HG03095 (cell line): ENCODE data around the gene SLC31A2.
"Not testable (repeated sequence)": the region's sequence is repeated elsewhere in the genome, so short reads cannot be mapped to it uniquely, and the experiment has no call there.

Experiments
- ATAC-seq: cut with Tn5 transposase; IDR thresholded peaks from one replicate; pipeline ENCODE4 v1.9.1; 2021; ENCODE audit warnings: moderate library complexity; ENCODE audit not compliant: unreplicated experiment

Gene SLC31A2

DNA sequence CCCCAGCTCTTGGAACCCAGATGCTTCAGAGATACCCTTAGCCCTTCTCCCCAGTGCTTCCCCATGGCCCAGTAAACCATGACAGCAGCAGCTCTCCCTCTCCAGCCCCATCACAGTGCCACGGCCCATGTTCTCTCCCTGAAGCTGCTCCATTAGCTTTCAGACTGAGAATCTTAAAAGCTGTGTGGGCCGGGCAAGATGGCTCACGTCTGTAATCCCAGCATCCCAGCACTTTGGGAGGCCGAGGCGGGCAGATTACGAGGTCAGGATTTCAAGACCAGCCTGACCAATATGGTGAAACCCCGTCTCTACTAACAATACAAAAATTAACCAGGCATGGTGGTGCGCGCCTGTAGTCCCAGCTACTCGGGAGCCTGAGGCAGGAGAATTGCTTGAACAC is 1.2 kb upstream of the SLC31A2 start:
- not testable (repeated sequence) for ATAC-seq

DNA sequence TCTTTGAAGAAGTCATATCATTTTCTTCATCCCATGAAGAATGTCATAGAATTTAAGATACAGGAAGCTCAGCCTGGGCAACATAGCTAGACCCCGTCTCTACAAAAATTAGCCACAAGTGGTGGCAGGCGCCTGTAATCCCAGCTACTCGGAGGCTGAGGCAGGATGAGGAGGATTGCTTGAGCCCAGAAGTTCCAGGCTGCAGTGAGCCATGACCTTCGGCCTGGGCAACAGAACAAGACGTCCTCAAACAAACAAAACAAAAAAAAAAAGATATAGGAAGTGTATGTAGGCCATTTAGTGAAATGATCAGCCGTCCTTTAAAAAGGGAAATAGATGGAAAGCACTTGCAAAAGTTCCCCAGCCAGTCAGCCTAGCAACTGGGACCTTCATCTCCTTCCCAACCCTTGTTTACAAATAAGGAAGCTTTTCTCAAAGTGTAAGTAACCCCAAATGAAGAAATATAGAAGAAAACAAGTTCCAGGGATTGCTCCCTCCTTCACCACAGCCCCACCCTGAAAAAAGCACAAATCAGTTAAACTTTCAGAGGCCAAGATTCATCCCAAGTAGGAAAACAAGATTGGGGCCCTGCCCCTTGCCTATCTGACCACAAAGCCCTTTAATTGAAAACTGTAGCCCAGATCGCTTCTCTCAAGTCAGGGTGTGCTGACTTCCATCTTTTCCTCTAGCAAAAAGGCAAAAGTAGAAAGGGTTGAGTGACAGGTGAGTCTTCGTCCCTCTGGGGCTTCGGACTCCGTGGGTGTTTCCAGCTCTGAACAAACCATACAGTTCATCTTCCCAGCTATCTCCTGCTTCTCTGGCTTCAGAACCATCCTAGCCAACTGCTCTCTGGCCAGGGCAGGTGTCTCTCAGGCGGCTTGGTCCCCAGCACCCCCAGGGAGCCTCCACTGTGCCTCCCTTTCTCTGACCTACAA is 1.2 kb downstream of the SLC31A2 start:
- ATAC-seq, result no peak

DNA sequence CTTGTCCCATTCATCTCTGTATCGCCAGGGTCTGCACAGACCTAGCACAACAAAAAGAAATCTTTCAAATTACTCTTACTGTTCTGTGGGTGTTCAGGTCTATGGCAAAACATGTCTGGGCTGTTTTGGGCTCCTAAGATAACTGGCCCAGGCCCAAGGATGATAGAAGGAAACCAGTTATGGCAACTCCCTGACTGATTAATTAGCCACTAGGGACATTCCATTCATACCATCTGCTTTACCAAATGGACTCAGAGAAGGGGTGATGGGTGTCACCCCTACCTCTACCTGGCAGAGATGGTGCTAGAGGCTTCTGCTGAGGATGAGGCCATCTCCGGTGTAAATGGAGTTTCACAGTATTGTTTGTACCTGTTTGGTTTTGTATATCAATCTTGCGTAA is 1.9 kb downstream of the SLC31A2 start:
- ATAC-seq, result no peak

DNA sequence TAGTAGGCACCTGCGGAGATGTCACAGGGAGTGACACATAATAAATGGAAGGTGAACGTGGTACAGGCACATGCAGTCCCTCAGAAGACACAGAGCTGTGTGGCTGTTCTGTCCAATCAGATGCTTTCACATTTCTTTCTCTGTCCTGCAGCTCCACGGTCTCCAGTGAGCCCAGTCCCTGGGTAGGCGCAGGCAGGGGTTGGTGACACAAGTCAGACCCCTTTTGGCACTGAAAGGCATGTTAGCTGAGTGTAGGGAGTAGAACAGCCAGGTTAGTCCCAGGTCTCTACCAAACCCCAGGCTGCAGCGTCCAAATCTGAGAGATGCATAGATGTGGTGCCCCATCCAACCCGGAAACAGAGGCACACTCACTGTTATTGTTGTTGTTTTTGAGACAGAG is 2.8 kb downstream of the SLC31A2 start:
- ATAC-seq, result no peak

DNA sequence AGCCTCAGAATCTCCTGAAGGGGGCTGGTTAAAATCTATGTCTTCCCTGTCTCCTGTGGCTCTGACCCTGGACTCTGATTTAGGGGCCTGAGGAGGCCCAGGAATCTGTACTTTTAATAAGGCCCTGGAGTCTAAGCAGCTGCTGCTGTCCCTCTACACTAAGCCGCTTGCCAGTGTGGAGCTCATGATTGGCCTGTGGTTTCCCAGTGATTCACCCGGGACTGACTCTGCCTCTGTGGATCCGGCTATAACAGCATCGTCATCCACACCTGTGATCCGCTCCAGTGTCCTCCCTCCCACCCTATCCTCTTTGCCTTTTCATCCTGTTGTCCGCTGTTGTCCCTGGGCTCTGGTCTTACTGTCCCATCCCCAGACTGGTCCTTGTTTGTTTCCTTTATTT is 3.7 kb downstream of the SLC31A2 start:
- no peak for ATAC-seq

DNA sequence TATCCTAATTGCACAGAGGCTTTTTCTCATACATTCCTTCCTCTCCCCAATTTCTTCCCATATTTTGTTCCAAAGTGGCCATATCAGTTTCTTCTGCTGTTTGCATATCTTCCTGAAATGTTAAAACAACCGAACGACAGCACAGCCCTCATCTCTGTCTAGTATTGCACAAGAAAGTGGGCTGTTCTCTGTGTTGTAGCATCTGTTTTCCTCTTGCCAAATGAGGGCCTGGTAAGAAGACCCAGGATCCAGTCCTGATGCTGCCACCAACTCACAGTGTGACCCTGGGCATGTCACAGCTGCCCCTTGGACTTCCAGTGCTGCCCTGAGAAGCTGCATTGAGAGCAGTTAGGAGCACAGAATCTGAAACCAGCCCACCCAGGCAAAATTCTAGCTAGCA is 4.1 kb downstream of the SLC31A2 start:
- ATAC-seq, result no peak

DNA sequence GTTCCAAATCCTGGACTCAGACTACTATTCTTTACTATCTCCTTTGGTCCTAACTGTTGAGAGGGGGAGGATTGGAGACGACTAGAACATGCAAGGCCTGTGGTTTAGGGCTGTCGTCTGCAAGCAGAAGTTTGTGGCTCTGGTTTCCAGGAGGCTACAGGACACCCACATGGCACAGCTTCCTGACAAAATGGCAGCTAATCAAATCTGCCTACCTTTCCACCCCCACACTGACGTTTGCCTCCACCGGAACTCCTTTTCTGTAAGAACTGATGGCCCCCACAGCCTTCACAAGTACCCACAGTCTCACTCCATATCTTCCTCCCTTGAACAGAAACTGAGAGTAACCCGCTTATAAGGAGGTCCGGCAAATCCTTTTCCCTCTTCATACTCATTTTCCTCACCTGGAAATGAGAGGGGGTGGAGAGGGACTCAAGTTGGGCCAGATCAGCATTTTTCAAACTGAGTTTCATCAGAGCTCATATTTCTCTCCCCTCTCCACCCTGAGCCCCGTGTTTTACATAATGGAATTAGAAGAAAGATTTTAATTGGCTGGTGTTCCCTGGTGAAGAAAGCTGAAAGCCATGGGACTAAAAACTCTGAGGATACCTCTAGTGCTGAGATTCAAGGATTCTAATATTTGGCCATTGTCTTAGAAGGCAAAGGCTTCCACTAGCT is 5.2 kb downstream of the SLC31A2 start:
- no peak for ATAC-seq

DNA sequence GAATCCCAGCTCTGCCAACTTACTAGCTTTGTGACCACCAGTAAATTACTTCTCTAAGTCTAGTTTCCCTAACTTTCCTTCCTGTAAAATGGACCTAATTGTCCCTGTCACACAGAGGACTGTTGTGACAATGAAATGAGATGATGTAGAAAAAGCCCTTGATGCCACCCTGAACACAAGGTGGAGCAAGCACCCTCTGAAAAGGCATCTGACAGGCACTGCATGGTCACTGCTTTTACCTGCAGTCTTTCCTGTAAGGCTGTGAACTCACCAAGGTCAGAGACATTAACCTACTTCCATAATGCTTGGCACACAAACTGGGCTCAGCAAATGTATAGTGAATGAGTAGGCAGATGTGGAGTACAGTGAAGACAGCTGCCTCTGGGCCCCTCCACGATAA is 6.1 kb downstream of the SLC31A2 start:
- no peak for ATAC-seq

DNA sequence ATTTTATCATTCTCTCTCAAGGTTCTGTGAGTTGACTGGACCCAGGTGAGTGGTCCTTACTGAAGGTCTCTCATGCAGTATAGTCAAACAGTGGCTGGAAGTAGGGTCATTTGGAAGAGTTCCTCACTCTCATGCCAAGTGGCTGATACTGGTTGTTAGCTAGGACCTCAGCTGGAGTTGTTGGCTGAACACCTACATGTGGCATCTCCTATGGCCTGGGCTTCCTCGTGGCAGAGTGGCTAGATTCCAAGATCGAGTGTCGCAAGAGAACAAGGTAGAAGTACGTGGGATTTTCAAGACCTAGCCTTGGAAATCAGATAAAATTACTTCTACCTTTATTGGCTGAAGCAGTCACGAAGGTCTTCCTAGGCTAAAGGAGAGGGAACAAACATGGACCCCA is 7.6 kb downstream of the SLC31A2 start:
- no peak for ATAC-seq

DNA sequence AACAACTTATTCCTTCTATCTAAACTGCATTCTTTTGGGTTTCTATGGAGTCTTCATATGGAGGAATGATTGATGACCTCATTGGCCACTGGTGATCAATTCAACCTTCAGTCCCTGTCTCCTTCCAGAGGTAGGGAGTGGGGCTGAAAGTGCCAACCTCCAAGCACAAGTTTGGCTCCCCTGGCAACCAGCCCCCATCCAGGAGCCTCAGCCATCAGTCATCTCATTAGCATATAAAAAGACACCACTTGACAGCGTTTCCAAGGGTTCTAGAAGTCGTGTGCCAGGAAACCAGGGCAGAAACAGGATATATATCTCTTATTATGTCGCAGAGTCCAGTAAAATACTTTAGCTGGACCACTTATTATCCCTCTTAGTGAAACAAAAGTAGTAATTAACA is 9.8 kb downstream of the SLC31A2 start:
- ATAC-seq, result no peak

DNA sequence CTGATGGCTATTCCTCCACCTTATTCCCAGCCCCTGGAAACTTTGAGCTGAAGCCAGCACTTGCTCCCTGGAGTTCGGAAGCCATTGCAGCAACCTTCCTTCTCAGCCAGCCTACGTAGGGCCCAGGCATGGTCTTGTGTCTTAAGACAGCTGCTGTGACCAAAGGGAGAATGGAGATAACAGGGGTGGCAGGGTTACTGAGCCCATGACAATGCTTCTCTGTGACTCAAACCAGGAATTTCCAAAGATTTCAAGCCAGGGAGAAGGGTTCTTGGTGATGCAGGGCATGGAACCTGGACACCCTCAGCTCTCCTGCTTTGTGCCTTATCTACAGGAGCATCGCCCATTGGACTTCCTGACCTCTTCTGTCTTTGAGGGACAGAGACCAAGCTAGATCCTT is 12.2 kb downstream of the SLC31A2 start:
- ATAC-seq, result no peak

DNA sequence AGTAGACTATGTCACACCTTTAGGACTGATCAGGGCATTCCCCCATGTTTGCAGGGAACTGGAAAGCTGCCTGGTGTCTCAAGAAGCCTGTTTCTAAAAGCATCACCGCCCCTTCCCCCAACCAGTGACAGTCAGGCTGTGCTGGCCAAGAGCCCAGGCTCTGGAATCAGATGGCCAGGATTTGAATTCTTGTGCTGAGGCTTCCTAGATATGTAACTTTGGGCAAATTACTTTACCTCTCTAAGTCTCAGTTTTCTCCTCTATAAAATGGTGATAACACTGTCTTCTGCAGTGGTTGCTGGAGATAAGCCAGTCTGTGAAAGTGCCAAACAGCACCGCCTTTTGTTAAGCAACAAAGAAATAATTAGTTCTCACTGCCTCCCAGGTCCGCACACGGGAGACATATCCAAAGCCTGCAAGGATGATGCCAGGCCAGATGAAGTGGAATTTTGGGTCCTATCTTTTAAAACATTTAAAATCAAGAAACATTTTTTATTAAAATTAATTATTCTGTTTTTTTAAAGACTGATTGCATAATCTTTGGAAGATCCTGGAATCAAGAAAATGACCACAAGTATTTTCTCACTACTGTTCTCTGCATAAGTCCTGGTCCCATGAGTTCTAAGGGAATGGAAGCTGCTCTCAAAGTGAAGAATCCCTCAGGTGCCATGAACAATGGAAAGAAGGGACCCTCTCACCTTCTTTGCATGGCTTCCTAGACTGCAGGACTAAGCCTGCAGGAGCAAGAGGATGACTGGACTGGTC is 13.9 kb downstream of the SLC31A2 start:
- no peak for ATAC-seq

DNA sequence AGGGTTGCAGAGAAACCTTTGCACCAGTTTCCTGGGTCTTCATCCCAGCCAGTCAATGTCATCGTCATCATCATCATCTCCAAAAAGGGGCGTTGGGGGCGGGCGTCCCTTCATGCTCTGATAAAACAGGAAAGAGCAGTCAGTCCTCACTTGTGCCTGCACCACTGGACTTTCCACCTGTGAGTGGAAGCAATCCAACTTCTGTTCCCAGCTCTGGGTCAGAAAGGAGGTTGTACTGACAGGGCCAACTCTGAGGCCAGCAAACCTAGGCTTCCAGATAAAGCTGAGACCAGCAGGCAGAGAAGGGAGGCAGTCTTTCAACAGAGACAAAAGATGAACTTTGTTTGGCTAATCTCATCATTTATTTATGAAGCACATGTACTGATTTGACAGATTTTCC is 15.2 kb downstream of the SLC31A2 start:
- ATAC-seq, result no peak

DNA sequence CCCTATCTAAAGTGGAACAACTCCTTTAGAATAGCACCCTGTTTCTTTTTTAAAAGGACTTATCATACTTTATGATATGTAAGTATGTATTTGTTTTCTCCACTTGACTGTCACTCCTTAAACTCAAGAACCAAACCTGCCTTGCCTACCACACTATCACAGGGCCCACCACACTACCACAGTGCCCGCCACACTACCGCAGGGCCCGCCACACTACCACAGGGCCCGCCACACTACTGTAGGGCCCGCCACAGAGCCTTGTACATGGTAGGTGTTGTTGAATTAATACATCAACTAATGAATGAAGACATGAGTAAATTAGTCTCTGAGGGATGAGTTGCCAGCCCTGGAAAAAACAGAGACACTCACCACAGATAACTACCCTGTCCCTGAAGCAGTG is 18.0 kb downstream of the SLC31A2 start:
- no peak for ATAC-seq

DNA sequence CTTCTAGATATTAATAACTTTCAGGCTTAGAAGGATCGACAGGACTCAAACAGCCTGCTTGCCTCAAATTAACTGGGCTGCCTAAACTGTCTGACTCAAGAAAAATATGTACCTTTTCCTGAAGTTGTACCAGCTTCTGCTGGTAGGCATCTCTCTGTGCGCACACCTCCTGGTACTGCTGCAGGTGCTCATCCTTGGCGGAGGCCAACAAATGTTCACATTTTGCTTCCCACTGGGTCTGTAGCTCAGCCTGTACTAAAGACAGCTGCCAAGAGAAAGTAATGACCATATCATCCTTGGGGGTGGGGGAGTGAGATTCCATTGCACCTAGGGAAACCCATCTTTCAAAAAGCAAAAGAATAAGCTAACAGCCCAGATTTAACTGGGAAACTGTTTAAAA is 22.5 kb downstream of the SLC31A2 start:
- ATAC-seq, result no peak

DNA sequence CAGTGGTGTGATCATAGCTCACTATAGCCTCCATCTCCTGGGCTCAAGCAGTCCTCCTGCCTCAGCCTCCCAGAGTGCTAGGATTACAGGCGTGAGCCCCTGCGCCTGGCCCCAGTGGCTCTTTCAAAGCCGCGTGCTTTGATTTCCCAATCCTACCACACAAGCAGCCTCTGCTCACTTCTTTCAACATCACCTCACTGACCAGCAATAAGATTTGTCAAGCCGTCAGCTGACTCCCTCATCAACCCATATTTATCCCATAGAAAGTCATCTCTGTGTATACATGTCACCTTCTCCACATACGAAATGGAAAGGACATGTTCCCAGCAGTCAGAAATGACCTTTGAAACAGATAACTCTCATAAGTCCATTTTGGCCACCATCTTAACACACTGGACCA is 26.0 kb downstream of the SLC31A2 start:
- ATAC-seq, result no peak

DNA sequence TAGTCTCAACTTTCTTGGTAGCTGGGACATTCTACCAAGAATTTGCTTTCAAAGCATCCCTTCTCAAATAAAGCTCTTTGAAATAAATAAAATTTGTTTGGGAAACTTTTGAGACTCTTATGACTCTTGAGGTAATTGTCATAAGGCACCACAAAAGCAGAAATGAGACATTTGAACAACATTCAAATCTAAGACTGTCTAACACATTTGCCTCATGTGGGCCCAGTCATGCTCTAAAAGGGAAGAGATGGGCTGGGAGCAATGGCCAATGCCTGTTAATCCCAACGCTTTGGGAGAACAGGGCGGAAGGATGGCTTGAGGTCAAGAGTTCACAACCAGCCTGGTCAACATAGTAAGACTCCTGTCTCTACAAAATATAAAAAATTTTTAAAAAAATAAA is 26.4 kb downstream of the SLC31A2 start:
- no peak for ATAC-seq

DNA sequence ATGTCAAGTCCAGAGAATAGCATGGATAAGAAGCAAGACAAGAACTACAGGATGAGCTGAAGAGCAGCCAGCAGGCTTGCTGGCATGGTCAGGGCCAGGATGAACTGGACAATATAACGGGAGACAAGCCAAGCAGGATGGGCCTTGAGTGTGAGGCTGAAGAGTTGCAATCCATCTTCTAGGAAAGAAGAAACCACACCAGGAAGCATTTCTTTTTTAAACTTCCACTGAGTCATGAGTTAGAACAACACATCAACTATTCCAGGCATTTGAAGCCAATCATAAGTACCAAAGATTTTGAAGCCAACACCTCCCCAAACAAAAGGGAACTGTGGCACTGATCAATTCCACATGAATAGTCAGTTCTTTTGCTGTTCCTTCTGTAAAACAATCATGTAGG is 27.3 kb downstream of the SLC31A2 start:
- ATAC-seq, result no peak

DNA sequence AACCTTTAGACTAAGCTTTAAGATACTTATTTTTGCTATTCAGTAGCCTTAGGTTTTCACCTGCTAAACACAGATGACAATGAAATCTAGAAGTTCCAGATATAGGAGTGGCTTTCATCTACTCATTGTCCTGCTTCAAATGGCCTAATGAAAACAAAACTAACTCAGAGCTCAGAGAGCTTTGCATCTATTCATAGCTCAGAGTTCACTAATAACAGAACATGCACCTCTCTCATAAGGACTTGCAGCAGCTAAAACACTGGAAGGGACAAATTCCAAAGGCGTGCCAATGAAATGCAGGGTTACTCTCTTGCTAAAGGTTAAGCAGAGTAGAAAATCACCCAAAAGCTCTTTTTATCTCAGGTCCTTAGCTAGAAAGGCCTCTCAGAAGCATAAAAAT is 29.0 kb downstream of the SLC31A2 start:
- peak; percentile 62 for ATAC-seq

DNA sequence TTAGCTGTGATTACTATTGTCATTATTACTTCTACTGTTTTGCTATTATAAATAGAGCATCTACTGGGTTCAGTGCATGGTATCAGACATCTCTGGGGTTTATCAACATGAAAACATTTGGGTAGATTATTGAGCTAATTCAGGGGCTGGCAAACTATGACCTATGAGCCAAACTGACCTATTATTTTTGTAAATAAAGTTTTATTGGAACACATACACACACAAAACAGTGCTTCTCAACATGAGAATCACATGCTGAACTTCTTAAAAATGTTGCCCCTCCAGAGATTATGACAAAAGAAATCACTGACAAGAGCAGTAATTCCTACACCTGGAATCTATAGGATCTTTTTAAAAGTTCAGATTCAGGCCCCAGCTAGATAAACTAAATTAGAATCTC is 30.4 kb downstream of the SLC31A2 start:
- ATAC-seq, result no peak

DNA sequence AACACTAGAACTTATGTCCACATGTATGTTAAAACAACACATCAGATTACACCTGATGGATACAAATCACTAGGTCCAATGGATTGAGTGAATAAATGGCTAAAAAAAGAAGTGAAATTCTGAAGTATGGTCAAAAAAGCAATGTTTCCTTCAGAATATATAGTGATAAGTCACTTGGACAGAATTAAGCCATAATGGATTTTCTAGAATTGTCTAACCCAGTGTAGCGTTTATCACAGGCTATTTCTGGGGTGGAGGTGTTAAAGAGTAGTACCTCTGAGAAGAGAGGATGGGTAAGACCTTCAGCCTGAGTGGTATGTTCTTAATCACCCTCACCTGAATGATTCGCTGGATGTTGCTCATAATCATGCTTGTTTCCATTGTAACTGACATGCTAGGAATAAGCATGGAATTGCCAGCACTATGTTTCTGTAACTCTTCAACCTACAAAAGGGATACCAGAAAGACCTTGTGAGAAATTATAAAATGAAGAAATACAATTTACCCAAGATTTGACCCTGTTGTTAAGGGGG is 33.2 kb downstream of the SLC31A2 start:
- no peak for ATAC-seq
